HG03159 (cell line): Measurements from ENCODE around the gene COX6A1.
"Not testable (repeated sequence)": the region's sequence is repeated elsewhere in the genome, so short reads cannot be mapped to it uniquely, and the experiment has no call there.

Experiments
- ATAC-seq: cut with Tn5 transposase; IDR thresholded peaks from one replicate; pipeline ENCODE4 v1.9.1; 2021; ENCODE audit warnings: mild to moderate bottlenecking, moderate library complexity; ENCODE audit not compliant: unreplicated experiment

The COX6A1 gene

GRCh38 chr12:120425797-120426196, 12.1 kb upstream of the COX6A1 start:
- ATAC-seq, result no peak

GRCh38 chr12:120428597-120429229, 9.2 kb upstream of the COX6A1 start:
- no peak for ATAC-seq

GRCh38 chr12:120429368-120429767, 8.5 kb upstream of the COX6A1 start:
- no peak for ATAC-seq

- no peak for ATAC-seq
These were observed 5.0 kb upstream of the COX6A1 start for GRCh38 chr12:120432772-120433525.

GRCh38 chr12:120438495-120439198, 734 bp downstream of the COX6A1 start:
- ATAC-seq, result no peak

- ATAC-seq, result no peak
These were observed 1.8 kb downstream of the COX6A1 start for GRCh38 chr12:120439646-120440247.

- ATAC-seq, result no peak
These were observed 6.8 kb downstream of the COX6A1 start for GRCh38 chr12:120444676-120445075.

- peak; percentile 91 for ATAC-seq
These were observed 8.3 kb downstream of the COX6A1 start, which contains the start of the genes GATC and TRIAP1 for GRCh38 chr12:120445911-120446843. GATC (plus strand) TSS chr12:120446444; CDS start chr12:120446481, 37 bp downstream. TRIAP1 (minus strand) TSS chr12:120446384; CDS start chr12:120446372, 12 bp downstream.

GRCh38 chr12:120446844-120447178, 8.9 kb downstream of the COX6A1 start:
- not testable (repeated sequence) for ATAC-seq

GRCh38 chr12:120447992-120448391, 10.1 kb downstream of the COX6A1 start:
- no peak for ATAC-seq

- ATAC-seq, result not testable (repeated sequence)
These were observed 14.6 kb downstream of the COX6A1 start for GRCh38 chr12:120452524-120452923.

GRCh38 chr12:120453060-120453750, 15.3 kb downstream of the COX6A1 start:
- ATAC-seq, result no peak

- no peak for ATAC-seq
These were observed 16.1 kb downstream of the COX6A1 start for GRCh38 chr12:120453977-120454376.

GRCh38 chr12:120455302-120455701, 17.4 kb downstream of the COX6A1 start:
- ATAC-seq, result no peak

GRCh38 chr12:120457133-120457532, 19.2 kb downstream of the COX6A1 start:
- ATAC-seq, result no peak

GRCh38 chr12:120460157-120460556, 22.2 kb downstream of the COX6A1 start:
- no peak for ATAC-seq

- no peak for ATAC-seq
These were observed 24.3 kb downstream of the COX6A1 start for GRCh38 chr12:120462099-120462640.

GRCh38 chr12:120463712-120464111, 25.8 kb downstream of the COX6A1 start:
- ATAC-seq, result no peak

GRCh38 chr12:120465756-120466155, 27.8 kb downstream of the COX6A1 start:
- no peak for ATAC-seq
